ENCODE data around the gene IMPA2. TPM values are rescaled to one million over a fixed set of nuclear protein-coding genes. Genes with fewer than 3 reads are reported as not detected.

Gene IMPA2
- total and polyA plus RNA-seq, 4 donors: 43.4 to 65.4 (median 61.5) TPM

GRCh38 chr18:12079491-12080237, 98.4 kb downstream of the IMPA2 start:
- DNase-seq (peak in 2 of 3 donors; percentile 49 to 59), ATAC-seq (ENCODE audit: insufficient read depth, low FRiP score) (no peak)
- Histone ChIP-seq H3K9me3 (ENCODE audit: control insufficient read depth in 4 of 4, insufficient read depth in 3 of 4, low read length in 3 of 4) (no peaks in the 10 kb centered on the region), H3K9ac (ENCODE audit: insufficient read depth in 1 of 2, low read length in 2 of 2) (no peak overlapping the region), H3K27ac (ENCODE audit: low read depth in 1 of 2, low read length in 1 of 2) (no peak overlapping the region), H3K4me1 (ENCODE audit: control insufficient read depth in 5 of 5, insufficient read depth in 5 of 5, low read length in 5 of 5) (peaks cover 0 to 7% (median 0%) of the 10 kb centered on the region in 5 donors), H3K36me3 (ENCODE audit: control insufficient read depth in 4 of 4, insufficient read depth in 4 of 4, low read length in 4 of 4) (no peaks in the 10 kb centered on the region), H3K4me3 (no peak overlapping the region), H3K27me3 (ENCODE audit: control insufficient read depth in 3 of 3, insufficient read depth in 3 of 3, low read length in 2 of 3) (no peaks in the 10 kb centered on the region)
- TF ChIP-seq CTCF (IDR thresholded peaks at IDR 0.05; ENCODE audit: control extremely low read depth, extremely low read depth): no peak
- 76 to 87% methylated on average over 6 of the region's 6 CpGs for WGBS, 2 donors

Small RNA genes lying within 50 kb of the gene (small RNA-seq; reads per million reads assigned to genes)
- gene AP001542.1 (ENCODE audit: low replicate concordance): not detected

Other genes starting within 250 kb of the IMPA2 start
- gene CHMP1B, start 130.1 kb upstream of the IMPA2 start, total RNA-seq: 10 to 100 TPM; 36.0 to 56.2 TPM
- gene CHMP1B, start 130.1 kb upstream of the IMPA2 start, polyA plus RNA-seq: 10 to 100 TPM; 34.6 to 44.6 TPM
- 10 to 100 TPM; 41.3 to 71.4 TPM for gene MPPE1, start 73.2 kb upstream of the IMPA2 start, total RNA-seq
- gene MPPE1, start 73.2 kb upstream of the IMPA2 start, polyA plus RNA-seq: 10 to 100 TPM; 41.3 to 46.7 TPM
- gene ANKRD62, start 112.3 kb downstream of the IMPA2 start, total RNA-seq: under 1 TPM; 0.06 to 0.09 TPM
- under 1 TPM in 1 of 2 donors, not detected in 1; 0.12 TPM for gene ANKRD62, start 112.3 kb downstream of the IMPA2 start, polyA plus RNA-seq